Measurements from ENCODE around the gene OR2K2. TPM values are rescaled to one million over a fixed set of nuclear protein-coding genes. Genes with fewer than 3 reads are reported as not detected.
A peak's percentile ranks its signal among the peaks of the same experiment; 100 is the strongest.

Gene OR2K2
- total and polyA plus RNA-seq, 3 donors from 2014 or later, result 0.33 to 1.1 (median 0.47) TPM

- H3K27me3 ChIP-seq, result no peaks in the 10 kb centered on the region
- no peaks in the 10 kb centered on the region for H3K9me3 ChIP-seq
- WGBS, 2 donors, result 8 to 19% methylated on average over 6 of the region's 6 CpGs
- H3K27ac ChIP-seq, result peak overlapping the region in 1 of 2 donors; percentile 62
- no peaks in the 10 kb centered on the region for H3K36me3 ChIP-seq (ENCODE audit: low read depth, missing control alignments)
- H3K4me3 ChIP-seq, result no peak overlapping the region
- intact Hi-C loops (cut with DNase I; ENCODE audit: low total_unique reads), result loop anchor here (10.0 kb wide), 1 partner anchor 664 kb away; no protein-coding TSS in a partner anchor
- H3K4me1 ChIP-seq, result no peaks in the 10 kb centered on the region
- TF ChIP-seq, protein P1, sequence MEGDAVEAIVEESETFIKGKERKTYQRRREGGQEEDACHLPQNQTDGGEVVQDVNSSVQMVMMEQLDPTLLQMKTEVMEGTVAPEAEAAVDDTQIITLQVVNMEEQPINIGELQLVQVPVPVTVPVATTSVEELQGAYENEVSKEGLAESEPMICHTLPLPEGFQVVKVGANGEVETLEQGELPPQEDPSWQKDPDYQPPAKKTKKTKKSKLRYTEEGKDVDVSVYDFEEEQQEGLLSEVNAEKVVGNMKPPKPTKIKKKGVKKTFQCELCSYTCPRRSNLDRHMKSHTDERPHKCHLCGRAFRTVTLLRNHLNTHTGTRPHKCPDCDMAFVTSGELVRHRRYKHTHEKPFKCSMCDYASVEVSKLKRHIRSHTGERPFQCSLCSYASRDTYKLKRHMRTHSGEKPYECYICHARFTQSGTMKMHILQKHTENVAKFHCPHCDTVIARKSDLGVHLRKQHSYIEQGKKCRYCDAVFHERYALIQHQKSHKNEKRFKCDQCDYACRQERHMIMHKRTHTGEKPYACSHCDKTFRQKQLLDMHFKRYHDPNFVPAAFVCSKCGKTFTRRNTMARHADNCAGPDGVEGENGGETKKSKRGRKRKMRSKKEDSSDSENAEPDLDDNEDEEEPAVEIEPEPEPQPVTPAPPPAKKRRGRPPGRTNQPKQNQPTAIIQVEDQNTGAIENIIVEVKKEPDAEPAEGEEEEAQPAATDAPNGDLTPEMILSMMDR (IDR thresholded peaks at IDR 0.05), result peak; percentile 85 to 93 (median 91)
- TF ChIP-seq POLR2A (IDR thresholded peaks at IDR 0.05), result no peak
- peak; percentile 69 for DNase-seq
Measured at GRCh38 chr9:111298731-111299598, 31.1 kb downstream of the OR2K2 start.

DNA sequence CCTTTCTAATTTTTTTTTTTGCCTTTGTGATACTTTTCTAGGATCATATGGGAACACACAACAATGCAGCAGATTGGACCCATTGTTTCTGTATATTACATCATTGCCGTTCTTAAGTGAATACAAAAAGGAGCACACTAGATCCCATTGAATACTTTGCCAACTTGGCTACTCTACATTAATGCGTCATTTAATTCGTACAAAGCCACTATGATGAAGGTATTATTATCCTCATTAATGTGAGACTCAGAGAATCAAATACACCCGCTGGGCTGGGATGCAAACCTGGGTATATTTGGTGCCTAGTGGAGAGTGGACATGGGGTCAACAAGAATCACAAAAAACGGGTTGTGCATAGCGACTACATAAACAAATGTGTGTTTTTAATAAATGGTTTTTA lies 31.9 kb downstream of the OR2K2 start:
- H3K4me3 ChIP-seq, result no peak overlapping the region
- no peaks in the 10 kb centered on the region for H3K9me3 ChIP-seq
- H3K4me1 ChIP-seq, result no peaks in the 10 kb centered on the region
- 86 to 88% methylated on average over 6 of the region's 6 CpGs for WGBS, 2 donors
- intact Hi-C loops (cut with DNase I; ENCODE audit: low total_unique reads), result loop anchor here (10.0 kb wide), 1 partner anchor 663 kb away; no protein-coding TSS in a partner anchor
- H3K27ac ChIP-seq, result no peak overlapping the region
- no peak for DNase-seq
- no peaks in the 10 kb centered on the region for H3K36me3 ChIP-seq (ENCODE audit: low read depth, missing control alignments)
- H3K27me3 ChIP-seq, result no peaks in the 10 kb centered on the region
- TF ChIP-seq, protein P1 (IDR thresholded peaks at IDR 0.05), result no peak
- TF ChIP-seq POLR2A (IDR thresholded peaks at IDR 0.05), result no peak

DNA sequence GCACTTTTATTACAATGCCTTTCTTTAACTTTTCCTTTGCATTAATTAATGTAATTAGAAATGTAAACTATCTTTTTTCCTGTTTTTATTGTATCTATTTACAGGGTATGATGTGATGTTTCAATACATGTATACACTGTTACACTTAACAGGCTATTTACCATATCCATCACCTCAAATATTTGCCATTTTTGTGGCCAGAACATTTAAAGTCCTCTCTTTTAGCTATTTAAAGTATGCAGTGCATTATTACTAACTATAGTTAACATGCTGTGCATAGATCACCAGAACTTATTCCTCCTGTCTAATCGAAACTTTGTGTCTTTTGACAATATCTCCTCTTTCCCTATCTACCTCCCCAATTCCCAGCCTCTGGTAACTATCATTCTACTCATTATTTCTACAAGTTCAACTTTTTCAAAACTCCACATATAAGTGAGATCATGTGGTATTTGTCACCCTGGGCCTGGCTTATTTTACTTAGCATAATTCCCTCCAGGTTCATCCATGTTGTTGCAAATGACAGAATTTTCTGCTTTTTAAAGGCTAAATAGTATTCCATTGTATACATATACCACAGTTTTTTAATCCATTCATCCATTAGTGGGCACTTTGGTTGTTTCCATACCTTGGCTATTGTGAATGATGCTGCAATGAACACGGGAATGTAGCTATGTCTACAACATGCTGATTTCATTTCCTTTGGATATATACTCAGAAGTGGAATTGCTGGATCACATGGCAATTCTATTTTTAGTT lies 32.8 kb downstream of the OR2K2 start:
- TF ChIP-seq, protein P1 (IDR thresholded peaks at IDR 0.05), result no peak
- no peak for TF ChIP-seq POLR2A (IDR thresholded peaks at IDR 0.05)
- intact Hi-C loops (cut with DNase I; ENCODE audit: low total_unique reads), result loop anchor here (10.0 kb wide), 1 partner anchor 662 kb away; no protein-coding TSS in a partner anchor
- Histone ChIP-seq H3K27me3 (no peaks in the 10 kb centered on the region), H3K4me1 (no peaks in the 10 kb centered on the region), H3K36me3 (ENCODE audit: low read depth, missing control alignments) (no peaks in the 10 kb centered on the region), H3K27ac (no peak overlapping the region), H3K9me3 (no peaks in the 10 kb centered on the region), H3K4me3 (no peak overlapping the region)
- 86 to 87% methylated on average over 2 of the region's 2 CpGs for WGBS, 2 donors
- no peak for DNase-seq

- intact Hi-C loops (cut with DNase I; ENCODE audit: low total_unique reads), result loop anchor here (10.0 kb wide), 1 partner anchor 660 kb away; no protein-coding TSS in a partner anchor
Measured at GRCh38 chr9:111294691-111295451, 35.2 kb downstream of the OR2K2 start.

More at GRCh38 chr9:111294691-111295451, 35.2 kb downstream of the OR2K2 start:
- TF ChIP-seq, protein P1 (IDR thresholded peaks at IDR 0.05), result no peak
- no peak for TF ChIP-seq POLR2A (IDR thresholded peaks at IDR 0.05)
- 93 to 94% methylated on average over 2 of the region's 2 CpGs for WGBS, 2 donors
- no peak overlapping the region for H3K4me3 ChIP-seq
- no peaks in the 10 kb centered on the region for H3K36me3 ChIP-seq (ENCODE audit: low read depth, missing control alignments)
- H3K27me3 ChIP-seq, result no peaks in the 10 kb centered on the region
- H3K27ac ChIP-seq, result no peak overlapping the region
- no peak for DNase-seq
- no peaks in the 10 kb centered on the region for H3K9me3 ChIP-seq
- no peaks in the 10 kb centered on the region for H3K4me1 ChIP-seq

Data from testis (tissue), 3 donors.